Stimulated activated CD8-positive, alpha-beta memory T cell treated with anti-CD3 and anti-CD28 coated beads, Interleukin-12 subunit alpha, Interleukin-12 subunit beta, amount 100 ng/mL, for 4 hours (primary cell): Measurements from ENCODE around the gene WASF3.

Experiments
- DNase-seq: peaks from one replicate; pipeline ENCODE4 v3.0.0-alpha.2; 2020; ENCODE audit warnings: low read depth

The WASF3 gene

GRCh38 chr13:26590379-26590778 is 32.9 kb downstream of the WASF3 start:
- no peak for DNase-seq

- DNase-seq, result no peak
These were observed 33.5 kb downstream of the WASF3 start for GRCh38 chr13:26590951-26591350.

- no peak for DNase-seq
These were observed 34.2 kb downstream of the WASF3 start for GRCh38 chr13:26591672-26592071.

- DNase-seq, result no peak
These were observed 36.2 kb downstream of the WASF3 start for GRCh38 chr13:26593661-26594060.

- no peak for DNase-seq
These were observed 36.9 kb downstream of the WASF3 start for GRCh38 chr13:26594363-26594762.

GRCh38 chr13:26596458-26596857 is 39.0 kb downstream of the WASF3 start:
- DNase-seq, result no peak

- DNase-seq, result no peak
These were observed 41.9 kb downstream of the WASF3 start for GRCh38 chr13:26599403-26599802.

GRCh38 chr13:26599860-26600259 is 42.4 kb downstream of the WASF3 start:
- DNase-seq, result no peak

- DNase-seq, result no peak
These were observed 42.9 kb downstream of the WASF3 start for GRCh38 chr13:26600343-26600742.

GRCh38 chr13:26601669-26602068 is 44.2 kb downstream of the WASF3 start:
- DNase-seq, result no peak

GRCh38 chr13:26602783-26603182 is 45.3 kb downstream of the WASF3 start:
- DNase-seq, result no peak

GRCh38 chr13:26604784-26605545 is 47.5 kb downstream of the WASF3 start:
- DNase-seq, result no peak

- no peak for DNase-seq
These were observed 48.4 kb downstream of the WASF3 start for GRCh38 chr13:26605845-26606244.

- DNase-seq, result no peak
These were observed 49.1 kb downstream of the WASF3 start for GRCh38 chr13:26606631-26607030.

- no peak for DNase-seq
These were observed 57.2 kb downstream of the WASF3 start for GRCh38 chr13:26614721-26615120.

GRCh38 chr13:26616126-26616525 is 58.6 kb downstream of the WASF3 start:
- no peak for DNase-seq

GRCh38 chr13:26618726-26619125 is 61.2 kb downstream of the WASF3 start:
- DNase-seq, result no peak

- no peak for DNase-seq
These were observed 61.9 kb downstream of the WASF3 start for GRCh38 chr13:26619358-26619757.

- DNase-seq, result no peak
These were observed 64.4 kb downstream of the WASF3 start for GRCh38 chr13:26621731-26622401.

- no peak for DNase-seq
These were observed 65.6 kb downstream of the WASF3 start for GRCh38 chr13:26623125-26623524.

GRCh38 chr13:26624572-26624971 is 67.1 kb downstream of the WASF3 start:
- DNase-seq, result no peak

GRCh38 chr13:26626271-26626670 is 68.8 kb downstream of the WASF3 start:
- DNase-seq, result no peak

- no peak for DNase-seq
These were observed 71.2 kb downstream of the WASF3 start for GRCh38 chr13:26628706-26629105.
